GM13977 (cell line): Measurements from ENCODE around the gene FBXO7.

Source experiments
- DNase-seq: peaks from one replicate; pipeline ENCODE4 v3.0.0; 2012; ENCODE audit warnings: low spot score
- CTCF ChIP-seq: IDR thresholded peaks from 2 replicates; pipeline ENCODE4 v1.5.1; 2012; ENCODE audit warnings: mild to moderate bottlenecking, control low read depth; ENCODE audit not compliant: insufficient read depth; ENCODE audit errors: extremely low read depth, missing control alignments
- in situ Hi-C: fragments of 300-500 bp; cut with MboI; formaldehyde crosslinking; loops from one replicate; pipeline ENCODE4 v1.12.0; 2022; ENCODE audit warnings: low sequenced_read_pairs, low pct_unique_long_range_greater_than_20kb, mixed read lengths, inconsistent platforms; ENCODE audit not compliant: unreplicated experiment

Gene FBXO7

GRCh38 chr22:32462452-32462851 is 12.2 kb upstream of the FBXO7 start:
- in situ Hi-C loops = loop anchor here (25.0 kb wide), 1 partner anchor 475 kb away; no protein-coding TSS in a partner anchor
- DNase-seq = no peak
- no peak for TF ChIP-seq CTCF

DNA sequence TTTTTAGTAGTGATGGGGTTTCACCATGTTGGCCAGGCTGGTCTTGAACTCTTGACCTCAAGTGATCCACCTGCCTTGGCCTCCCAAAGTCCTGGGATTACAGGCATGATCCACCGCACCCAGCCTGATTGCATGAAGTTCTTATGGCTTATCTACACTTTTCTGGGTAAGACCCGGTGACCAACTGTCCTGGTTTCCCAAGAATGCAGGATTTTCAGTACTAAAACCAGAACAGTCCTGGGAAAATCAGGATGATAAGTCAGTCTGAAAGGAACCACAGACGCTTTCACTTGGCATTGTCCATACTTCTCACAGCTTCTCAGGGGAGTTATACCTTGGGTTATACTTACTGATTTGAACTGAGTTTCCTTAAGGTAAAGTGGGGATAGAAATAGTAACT is 8.9 kb upstream of the FBXO7 start:
- in situ Hi-C loops = loop anchor here (25.0 kb wide), 1 partner anchor 478 kb away; no protein-coding TSS in a partner anchor
- TF ChIP-seq CTCF = no peak

GRCh38 chr22:32466496-32466895 is 8.1 kb upstream of the FBXO7 start:
- in situ Hi-C loops = loop anchor here (25.0 kb wide), 1 partner anchor 479 kb away; no protein-coding TSS in a partner anchor
- DNase-seq = no peak
- no peak for TF ChIP-seq CTCF

More for the DNA sequence above, 8.9 kb upstream of the FBXO7 start:
- DNase-seq = no peak

- in situ Hi-C loops = loop anchor here (25.0 kb wide), 1 partner anchor 483 kb away; no protein-coding TSS in a partner anchor
- no peak for DNase-seq
- no peak for TF ChIP-seq CTCF
Observed at GRCh38 chr22:32469799-32470212, 4.8 kb upstream of the FBXO7 start.

GRCh38 chr22:32473388-32473952 is 1.1 kb upstream of the FBXO7 start:
- TF ChIP-seq CTCF = peak; percentile 50
- in situ Hi-C loops = loop anchor here (25.0 kb wide), 1 partner anchor 486 kb away; no protein-coding TSS in a partner anchor
- peak; percentile 72 for DNase-seq

GRCh38 chr22:32475468-32476010 is 928 bp downstream of the FBXO7 start:
- in situ Hi-C loops = no loop called here
- TF ChIP-seq CTCF = no peak
- DNase-seq = peak; percentile 27
